H1 (cell line): Measurements from ENCODE around the gene AHI1. TPM values are rescaled to one million over a fixed set of nuclear protein-coding genes. Genes with fewer than 3 reads are reported as not detected.

Experiments
- CTCF ChIA-PET: fragments of 300-600 bp; sonication (Branson Sonifier 250); formaldehyde crosslinking; loops from one replicate; lab custom pipeline; 2021; ENCODE audit not compliant: partially characterized antibody; lab: Charles Lee
- POLR2A ChIA-PET: fragments of 300-600 bp; sonication (Branson Sonifier 250); formaldehyde crosslinking; loops from one replicate; lab custom pipeline; 2021; ENCODE audit warnings: inconsistent platforms; ENCODE audit not compliant: partially characterized antibody; lab: Charles Lee
- DNase-seq, 2 experiments: peaks; one replicate each; pipeline versions ENCODE4 v3.0.0 to v3.0.0-alpha.2; 2010 to 2022; ENCODE audit warnings: low spot score in 2 of 2, low read depth in 1 of 2, mixed read lengths in 1 of 2
- FAIRE-seq: peaks from 2 replicates; lab custom pipeline; 2011; peaks lifted over from hg19 to GRCh38; lab: Jason Lieb, UNC
- H2AFZ ChIP-seq: 2 replicates; pipeline ENCODE4 v1.8.1; 2012; ENCODE audit warnings: low read length, inconsistent platforms
- H2AK5ac ChIP-seq: 2 replicates; pipeline ENCODE4 v1.6.1; 2013; ENCODE audit warnings: low read depth, low read length
- H2BK120ac ChIP-seq: replicated peaks from 2 replicates; pipeline ENCODE3; 2013; ENCODE audit warnings: low read depth, low read length, inconsistent platforms
- H2BK12ac ChIP-seq: 2 replicates; pipeline ENCODE4 v1.6.1; 2013; ENCODE audit warnings: low read depth, low read length
- H2BK15ac ChIP-seq: 2 replicates; pipeline ENCODE4 v1.6.1; 2013; ENCODE audit warnings: low read length
- H2BK20ac ChIP-seq: 2 replicates; pipeline ENCODE4 v1.6.1; 2013; ENCODE audit warnings: low read length
- H2BK5ac ChIP-seq: 2 replicates; pipeline ENCODE4 v1.6.1; 2013; ENCODE audit warnings: low read depth, low read length
- H3K14ac ChIP-seq: 2 replicates; pipeline ENCODE4 v1.6.1; 2013; ENCODE audit warnings: inconsistent platforms; ENCODE audit not compliant: insufficient read length
- H3K18ac ChIP-seq: 2 replicates; pipeline ENCODE4 v1.6.1; 2013; ENCODE audit warnings: low read length; ENCODE audit errors: extremely low read depth
- H3K23ac ChIP-seq: 2 replicates; pipeline ENCODE4 v1.6.1; 2013; ENCODE audit warnings: inconsistent platforms; ENCODE audit not compliant: insufficient read length
- H3K23me2 ChIP-seq: 2 replicates; pipeline ENCODE4 v1.6.1; 2013; ENCODE audit warnings: low read depth, low read length
- H3K27ac ChIP-seq: 2 replicates; pipeline ENCODE4 v1.6.1; 2011; ENCODE audit warnings: low read depth, low read length, inconsistent platforms
- H3K27me3 ChIP-seq, 4 experiments: replicated peaks in 1 of 4; 1 replicate in 1 of 4; 2 replicates in 3 of 4; pipeline versions ENCODE4 v1.6.1 to v1.8.1; 2011 to 2013; ENCODE audit warnings: low read length in 3 of 4, mild to moderate bottlenecking in 3 of 4, inconsistent platforms in 2 of 4, mixed read lengths in 2 of 4, moderate library complexity in 1 of 4; ENCODE audit not compliant: control insufficient read depth in 3 of 4, insufficient read depth in 3 of 4; ENCODE audit errors: extremely low read depth in 1 of 4
- H3K36me3 ChIP-seq, 4 experiments: 2 replicates each; pipeline versions ENCODE4 v1.6.1 to v1.8.1; 2011 to 2013; ENCODE audit warnings: mild to moderate bottlenecking in 4 of 4, low read length in 3 of 4, moderate library complexity in 2 of 4, control low read depth in 1 of 4, inconsistent platforms in 1 of 4; ENCODE audit not compliant: insufficient read depth in 4 of 4, control insufficient read depth in 2 of 4
- H3K4ac ChIP-seq: replicated peaks from 2 replicates; pipeline ENCODE3; 2013; ENCODE audit warnings: low read length, low read depth, mixed read lengths, inconsistent platforms; ENCODE audit not compliant: insufficient read length
- H3K4me1 ChIP-seq, 4 experiments: replicated peaks in 1 of 4; 1 replicate in 1 of 4; 2 replicates in 3 of 4; pipeline versions ENCODE4 v1.6.1 to v1.8.1; 2011 to 2013; ENCODE audit warnings: low read length in 3 of 4, inconsistent platforms in 2 of 4, mixed read lengths in 1 of 4; ENCODE audit not compliant: insufficient read depth in 4 of 4, control insufficient read depth in 3 of 4
- H3K4me2 ChIP-seq, 2 experiments: 2 replicates each; pipeline versions ENCODE4 v1.6.1 to v1.8.1; 2011 to 2013; ENCODE audit warnings: low read depth in 2 of 2, low read length in 2 of 2, control low read depth in 1 of 2, inconsistent platforms in 1 of 2, mild to moderate bottlenecking in 1 of 2; ENCODE audit not compliant: insufficient read depth in 1 of 2
- H3K4me3 ChIP-seq, 4 experiments: fragments of 200-600, 300-600 bp in 1 of 4; sonication (generic), shearing (Covaris generic), sonication (Bioruptor Twin) in 1 of 4; 2 replicates each; pipeline versions ENCODE4 v1.5.1 to v1.8.1; 2011 to 2016; ENCODE audit warnings: low read length in 4 of 4, low read depth in 3 of 4, control low read depth in 2 of 4, inconsistent platforms in 2 of 4, mild to moderate bottlenecking in 2 of 4, mixed read lengths in 1 of 4, moderate library complexity in 1 of 4; ENCODE audit not compliant: insufficient read depth in 2 of 4; ENCODE audit errors: extremely low read depth in 1 of 4
- H3K56ac ChIP-seq: replicated peaks from 2 replicates; pipeline ENCODE3; 2013; ENCODE audit warnings: low read depth, mild to moderate bottlenecking, mixed read lengths, low read length, inconsistent platforms; ENCODE audit not compliant: insufficient read length
- H3K79me1 ChIP-seq: 2 replicates; pipeline ENCODE4 v1.6.1; 2013; ENCODE audit warnings: low read depth, low read length, control low read depth
- H3K79me2 ChIP-seq, 2 experiments: 2 replicates each; pipeline versions ENCODE4 v1.6.1 to v1.8.1; 2012 to 2013; ENCODE audit warnings: low read length in 2 of 2, mild to moderate bottlenecking in 2 of 2, inconsistent platforms in 1 of 2; ENCODE audit not compliant: insufficient read depth in 2 of 2, control insufficient read depth in 1 of 2
- H3K9ac ChIP-seq, 4 experiments: replicated peaks in 1 of 4; 1 replicate in 1 of 4; 2 replicates in 3 of 4; pipeline versions ENCODE4 v1.6.1 to v1.8.1; 2011 to 2013; ENCODE audit warnings: low read depth in 3 of 4, low read length in 3 of 4, control low read depth in 2 of 4, mild to moderate bottlenecking in 2 of 4, moderate library complexity in 2 of 4, inconsistent platforms in 1 of 4; ENCODE audit errors: extremely low read depth in 1 of 4
- H3K9me3 ChIP-seq, 2 experiments: 2 replicates each; pipeline versions ENCODE4 v1.6.1 to v1.8.1; 2012 to 2013; ENCODE audit warnings: mild to moderate bottlenecking in 2 of 2, moderate library complexity in 2 of 2, control low read depth in 1 of 2, inconsistent platforms in 1 of 2, low read depth in 1 of 2, low read length in 1 of 2, mixed read lengths in 1 of 2; ENCODE audit not compliant: insufficient read depth in 2 of 2
- H4K20me1 ChIP-seq, 2 experiments: replicated peaks in 1 of 2; 2 replicates each; pipeline versions ENCODE3 to v1.8.1; 2011 to 2013; ENCODE audit warnings: inconsistent platforms in 2 of 2, low read length in 2 of 2, mild to moderate bottlenecking in 1 of 2; ENCODE audit not compliant: insufficient read depth in 2 of 2, control insufficient read depth in 1 of 2
- H4K5ac ChIP-seq: 2 replicates; pipeline ENCODE4 v1.6.1; 2013; ENCODE audit warnings: low read length, low read depth, mixed read lengths, inconsistent platforms; ENCODE audit not compliant: insufficient read length
- H4K8ac ChIP-seq: 2 replicates; pipeline ENCODE4 v1.8.0; 2013; ENCODE audit warnings: mild to moderate bottlenecking, moderate library complexity, low read length, inconsistent platforms; ENCODE audit not compliant: insufficient read depth; ENCODE audit errors: extremely low read depth
- H4K91ac ChIP-seq: replicated peaks from 2 replicates; pipeline ENCODE3; 2013; ENCODE audit warnings: low read length, mixed read lengths, inconsistent platforms; ENCODE audit not compliant: insufficient read length
- RAD21 ChIP-seq, 2 experiments: IDR thresholded peaks in 1 of 2; conservative IDR thresholded peaks in 1 of 2; 2 replicates each; pipeline ENCODE4 v1.6.1; 2011; ENCODE audit warnings: low read depth in 2 of 2, low read length in 2 of 2, improper control_type of control experiment in 1 of 2, inconsistent platforms in 1 of 2, mild to moderate bottlenecking in 1 of 2, moderate library complexity in 1 of 2
- TCF12 ChIP-seq: IDR thresholded peaks from 2 replicates; pipeline ENCODE4 v1.6.1; 2011; ENCODE audit warnings: low read depth, mild to moderate bottlenecking, low read length
- ZNF274 ChIP-seq: IDR thresholded peaks from 2 replicates; pipeline ENCODE4 v1.7.0; 2012; ENCODE audit warnings: low read length, borderline replicate concordance; ENCODE audit errors: extremely low read depth
- WGBS, 2 experiments: shearing (Covaris generic) in 1 of 2; methylation state at CpG; one replicate each; pipeline versions ENCODE4 v1.1.6 to v1.1.7; 2013 to 2015; ENCODE audit warnings: low lambda C conversion rate in 2 of 2, mixed read lengths in 2 of 2, inconsistent platforms in 1 of 2, low coverage in 1 of 2, missing lambda C conversion rate in 1 of 2; ENCODE audit not compliant: insufficient replicate concordance in 2 of 2, insufficient coverage in 1 of 2, insufficient read length in 1 of 2; ENCODE audit errors: extremely low coverage in 1 of 2, missing lambda C conversion rate in 1 of 2; 5-methylcytosine and 5-hydroxymethylcytosine counted together
- polyA plus RNA-seq, 7 experiments: library from polyadenylated mRNA; depleted of rRNA in 3 of 7; stranded (reverse) in 5 of 7; unstranded in 2 of 7; fragments of >200 nt in 5 of 7; fragments of 200-250 nt in 2 of 7; gene quantifications; 1 replicate in 5 of 7; 2 replicates in 1 of 7; 4 replicates in 1 of 7; pipeline versions ENCODE4 v1.2.1 to v1.2.3, GENCODE V29; 2011 to 2013; ENCODE audit warnings: missing spikeins in 2 of 7, mixed read lengths in 2 of 7
- total RNA-seq: library from RNA; stranded (reverse); fragmentation: NEBNext Ultra II Directional; extraction: Animal tissue kit (Norgen Biotek cat#: 25700); gene quantifications from 2 replicates; pipeline ENCODE4 v1.2.1, GENCODE V29; 2021

Gene AHI1
- total and polyA plus RNA-seq, 2 of the 8 experiments (the other 6 are each of a cell fraction or from before 2014, with no cell fraction given) = 4.2 to 19.6 TPM

DNA sequence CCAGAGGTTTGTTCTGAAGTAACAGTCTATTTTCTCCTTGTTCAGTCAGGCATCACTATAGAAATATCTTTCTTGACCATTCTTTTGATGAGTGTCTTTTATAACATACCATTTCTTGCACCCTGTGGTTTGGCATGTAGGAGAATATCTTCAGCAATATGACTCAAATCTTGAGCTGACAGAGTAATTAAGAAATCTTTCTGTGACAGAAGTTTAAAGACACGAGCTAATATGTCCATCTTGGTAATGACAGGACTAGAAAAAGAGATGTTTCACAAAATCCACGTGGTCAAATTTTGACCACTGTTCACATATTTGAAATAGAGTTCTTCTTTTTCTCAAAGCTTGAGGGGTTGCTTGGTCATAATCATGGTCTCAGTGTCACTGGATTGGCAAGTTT lies 166.5 kb downstream of the AHI1 start:
- H2BK5ac ChIP-seq = no peak overlapping the region
- no peaks in the 10 kb centered on the region for H3K36me3 ChIP-seq
- no peaks in the 10 kb centered on the region for H4K20me1 ChIP-seq
- POLR2A ChIA-PET = no interaction called here
- no peak overlapping the region for H2BK15ac ChIP-seq
- no peak overlapping the region for H2BK120ac ChIP-seq
- no peak overlapping the region for H4K8ac ChIP-seq
- no peaks in the 10 kb centered on the region for H3K23me2 ChIP-seq
- H3K4ac ChIP-seq = no peak overlapping the region
- H2AFZ ChIP-seq = no peak overlapping the region
- TF ChIP-seq TCF12 = no peak
- TF ChIP-seq RAD21 (IDR thresholded peaks at IDR 0.05 in 1 of 2, conservative IDR thresholded peaks at IDR 0.05 in 1 of 2; ENCODE audit: low read depth in 2 of 2, low read length in 2 of 2) = no peak
- TF ChIP-seq ZNF274 = no peak
- H2BK20ac ChIP-seq = no peak overlapping the region
- DNase-seq (no peak), FAIRE-seq (no peak)
- no peak overlapping the region for H3K56ac ChIP-seq
- H3K4me2 ChIP-seq = no peak overlapping the region
- CTCF ChIA-PET = no interaction called here
- no peaks in the 10 kb centered on the region for H3K27me3 ChIP-seq
- no peak overlapping the region for H3K18ac ChIP-seq
- no peaks in the 10 kb centered on the region for H3K79me2 ChIP-seq
- H2BK12ac ChIP-seq = no peak overlapping the region
- H3K9me3 ChIP-seq = no peaks in the 10 kb centered on the region
- H3K14ac ChIP-seq = no peak overlapping the region
- H3K4me1 ChIP-seq = no peaks in the 10 kb centered on the region
- no peak overlapping the region for H2AK5ac ChIP-seq
- no peak overlapping the region for H3K27ac ChIP-seq
- no peak overlapping the region for H3K9ac ChIP-seq
- H3K4me3 ChIP-seq = no peak overlapping the region
- WGBS, 2 experiments = 81% methylated on average over 2 of the region's 2 CpGs; no CpG with 5 or more reads in 1 of the 2 experiments
- H3K79me1 ChIP-seq = no peaks in the 10 kb centered on the region
- H4K91ac ChIP-seq = no peak overlapping the region
- H3K23ac ChIP-seq = no peak overlapping the region
- no peak overlapping the region for H4K5ac ChIP-seq
